DOHH2 (cell line): ENCODE results near the gene CABP4.

Experiments used
- EZH2phosphoT487 ChIP-seq: fragments of 200-600 bp; sonication (generic); IDR thresholded peaks from 2 replicates; pipeline ENCODE4 v1.6.1; 2017; ENCODE audit warnings: borderline replicate concordance, mild to moderate bottlenecking, antibody characterized with exemption, low read length, moderate library complexity, mixed read lengths
- TF ChIP-seq, protein P1 (sequence below): fragments of 200-600 bp; sonication (generic); IDR thresholded peaks from one replicate; pipeline ENCODE4 v1.5.1; 2014; ENCODE audit warnings: antibody characterized with exemption, mild to moderate bottlenecking, low read depth, low read length; ENCODE audit not compliant: poor library complexity, severe bottlenecking

DNA sequence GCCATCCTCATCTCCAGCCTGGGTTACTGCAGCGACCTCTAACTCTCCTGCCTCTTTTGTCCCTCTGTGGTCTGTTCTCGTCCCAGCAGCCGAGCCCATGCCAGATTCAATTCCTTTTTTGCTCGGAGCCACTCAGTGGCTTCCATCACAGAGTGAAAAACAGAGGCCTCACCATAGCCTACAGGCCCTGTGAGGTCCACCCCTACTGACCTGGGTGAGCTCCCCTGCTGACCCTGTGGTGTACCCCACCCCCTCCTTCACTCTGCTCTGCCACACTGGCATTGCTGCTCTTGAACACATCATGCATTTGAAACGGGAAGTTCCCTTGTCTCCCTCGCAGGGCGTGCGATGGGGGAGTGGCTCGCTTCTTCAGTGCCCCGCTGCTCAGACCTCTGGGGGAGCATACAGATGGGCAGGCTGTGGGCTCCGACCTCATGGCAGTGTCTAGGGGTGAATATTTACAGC is 29.7 kb downstream of the CABP4 start:
- TF ChIP-seq, protein P1, sequence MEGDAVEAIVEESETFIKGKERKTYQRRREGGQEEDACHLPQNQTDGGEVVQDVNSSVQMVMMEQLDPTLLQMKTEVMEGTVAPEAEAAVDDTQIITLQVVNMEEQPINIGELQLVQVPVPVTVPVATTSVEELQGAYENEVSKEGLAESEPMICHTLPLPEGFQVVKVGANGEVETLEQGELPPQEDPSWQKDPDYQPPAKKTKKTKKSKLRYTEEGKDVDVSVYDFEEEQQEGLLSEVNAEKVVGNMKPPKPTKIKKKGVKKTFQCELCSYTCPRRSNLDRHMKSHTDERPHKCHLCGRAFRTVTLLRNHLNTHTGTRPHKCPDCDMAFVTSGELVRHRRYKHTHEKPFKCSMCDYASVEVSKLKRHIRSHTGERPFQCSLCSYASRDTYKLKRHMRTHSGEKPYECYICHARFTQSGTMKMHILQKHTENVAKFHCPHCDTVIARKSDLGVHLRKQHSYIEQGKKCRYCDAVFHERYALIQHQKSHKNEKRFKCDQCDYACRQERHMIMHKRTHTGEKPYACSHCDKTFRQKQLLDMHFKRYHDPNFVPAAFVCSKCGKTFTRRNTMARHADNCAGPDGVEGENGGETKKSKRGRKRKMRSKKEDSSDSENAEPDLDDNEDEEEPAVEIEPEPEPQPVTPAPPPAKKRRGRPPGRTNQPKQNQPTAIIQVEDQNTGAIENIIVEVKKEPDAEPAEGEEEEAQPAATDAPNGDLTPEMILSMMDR, result no peak
- no peak for TF ChIP-seq EZH2phosphoT487
